NT2/D1 (cell line): Measurements from ENCODE around the gene PIN1.

Experiments used
- SUZ12 ChIP-seq: IDR thresholded peaks from 2 replicates; pipeline ENCODE4 v1.6.1; 2011; ENCODE audit not compliant: insufficient read length, insufficient read depth; ENCODE audit errors: extremely low read depth
- ZNF274 ChIP-seq: IDR thresholded peaks from 2 replicates; pipeline ENCODE4 v1.6.1; 2011; ENCODE audit warnings: mild to moderate bottlenecking, low read depth, low read length

DNA sequence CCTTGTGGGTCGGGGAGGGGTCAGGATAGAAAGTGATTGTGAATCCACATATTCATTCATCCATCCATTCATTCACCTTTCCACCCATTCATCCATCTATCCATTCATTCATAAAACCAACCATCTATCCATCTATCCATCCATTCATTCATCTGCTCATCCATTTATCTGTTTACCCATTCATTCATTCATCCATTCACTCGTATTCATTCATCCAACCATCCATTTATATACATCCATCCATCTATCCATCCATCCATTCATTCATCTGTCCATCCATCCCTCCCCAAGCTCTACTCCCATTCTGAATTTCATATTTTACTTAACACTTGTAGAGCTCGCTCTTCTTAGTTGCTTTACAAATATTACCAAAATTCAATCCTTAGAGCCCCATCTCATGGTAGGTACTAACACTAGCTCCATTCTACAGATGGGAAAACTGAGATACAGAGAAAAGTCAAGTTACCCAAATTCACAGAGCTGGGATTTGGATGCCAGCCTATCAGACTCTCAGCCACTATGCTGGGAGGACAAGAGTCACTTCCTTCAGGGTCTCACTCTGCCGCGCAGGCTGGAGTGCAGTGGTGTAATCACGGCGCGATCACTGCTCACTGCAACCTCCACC, 37.6 kb downstream of the PIN1 start:
- TF ChIP-seq SUZ12 = no peak
- no peak for TF ChIP-seq ZNF274
